ENCODE measurements around the gene INSL3.

INSL3 gene

DNA sequence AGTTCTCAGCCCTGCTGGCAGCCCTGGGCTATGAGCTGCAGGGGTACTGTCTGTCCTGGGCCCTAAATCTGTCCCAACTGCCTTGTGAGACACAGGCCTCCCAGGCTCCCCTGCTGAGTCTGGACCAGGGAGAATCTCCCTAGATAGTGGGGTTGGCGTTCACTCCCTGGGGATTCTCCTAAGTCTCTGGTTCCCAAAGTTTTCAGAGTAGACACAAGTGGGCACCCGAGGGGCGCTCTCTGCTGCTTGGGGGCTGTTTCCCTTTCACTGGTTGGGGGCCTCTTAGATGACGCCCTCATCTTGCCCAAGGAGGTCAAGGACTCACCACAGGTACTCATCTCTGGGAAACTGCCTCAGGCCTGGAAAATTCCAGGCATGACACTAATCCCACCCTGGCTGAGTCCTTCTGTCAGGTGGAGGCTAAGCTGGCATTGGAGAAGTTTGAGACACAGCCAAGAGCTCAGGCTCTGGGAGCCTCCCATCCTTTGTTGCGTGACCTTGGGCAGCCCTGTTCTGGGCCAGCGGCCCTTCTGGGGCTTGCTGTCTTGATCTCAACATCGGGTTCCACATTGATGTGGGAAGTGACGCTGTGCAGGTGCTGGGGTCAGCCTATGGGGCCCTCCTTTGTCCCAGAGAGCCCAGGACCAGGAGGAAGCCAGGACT is 42.3 kb upstream of the INSL3 start:
- peaks cover 36% of the 10 kb centered on the region for H4K20me1 ChIP-seq (ENCODE audit: insufficient read depth, low read length)
- no peak overlapping the region for H2AFZ ChIP-seq (ENCODE audit: low read length)
- DNase-seq = no peak
- H3K79me2 ChIP-seq (ENCODE audit: low read length) = peaks cover 29% of the 10 kb centered on the region
- peaks cover 15% of the 10 kb centered on the region for H3K36me3 ChIP-seq (replicated peaks; ENCODE audit: insufficient read depth, low read length)
- H3K4me2 ChIP-seq (ENCODE audit: low read depth, low read length) = no peak overlapping the region
- H3K9me2 ChIP-seq (replicated peaks; ENCODE audit: insufficient read depth, low read length) = no peaks in the 10 kb centered on the region
- H3K4me3 ChIP-seq (ENCODE audit: low read length) = no peak overlapping the region
- H3K9me3 ChIP-seq (replicated peaks; ENCODE audit: insufficient read depth, low read length) = no peaks in the 10 kb centered on the region
- TF ChIP-seq EZH2phosphoT487 (IDR thresholded peaks at IDR 0.05; ENCODE audit: low read length) (no peak), EZH2 (optimal IDR thresholded peaks at IDR 0.05; ENCODE audit: low read depth, low read length) (no peak), CTCF (IDR thresholded peaks at IDR 0.05; ENCODE audit: low read length) (no peak)
- peaks cover 55% of the 10 kb centered on the region for H3F3A ChIP-seq (ENCODE audit: insufficient read depth, low read length)
- H3K27me3 ChIP-seq (replicated peaks; ENCODE audit: insufficient read depth, low read length) = peaks cover 20% of the 10 kb centered on the region
- H3K27ac ChIP-seq (ENCODE audit: low read length) = no peak overlapping the region
- H3K9ac ChIP-seq (ENCODE audit: low read length) = no peak overlapping the region
- peaks cover 15% of the 10 kb centered on the region for H3K4me1 ChIP-seq (ENCODE audit: low read length)

DNA sequence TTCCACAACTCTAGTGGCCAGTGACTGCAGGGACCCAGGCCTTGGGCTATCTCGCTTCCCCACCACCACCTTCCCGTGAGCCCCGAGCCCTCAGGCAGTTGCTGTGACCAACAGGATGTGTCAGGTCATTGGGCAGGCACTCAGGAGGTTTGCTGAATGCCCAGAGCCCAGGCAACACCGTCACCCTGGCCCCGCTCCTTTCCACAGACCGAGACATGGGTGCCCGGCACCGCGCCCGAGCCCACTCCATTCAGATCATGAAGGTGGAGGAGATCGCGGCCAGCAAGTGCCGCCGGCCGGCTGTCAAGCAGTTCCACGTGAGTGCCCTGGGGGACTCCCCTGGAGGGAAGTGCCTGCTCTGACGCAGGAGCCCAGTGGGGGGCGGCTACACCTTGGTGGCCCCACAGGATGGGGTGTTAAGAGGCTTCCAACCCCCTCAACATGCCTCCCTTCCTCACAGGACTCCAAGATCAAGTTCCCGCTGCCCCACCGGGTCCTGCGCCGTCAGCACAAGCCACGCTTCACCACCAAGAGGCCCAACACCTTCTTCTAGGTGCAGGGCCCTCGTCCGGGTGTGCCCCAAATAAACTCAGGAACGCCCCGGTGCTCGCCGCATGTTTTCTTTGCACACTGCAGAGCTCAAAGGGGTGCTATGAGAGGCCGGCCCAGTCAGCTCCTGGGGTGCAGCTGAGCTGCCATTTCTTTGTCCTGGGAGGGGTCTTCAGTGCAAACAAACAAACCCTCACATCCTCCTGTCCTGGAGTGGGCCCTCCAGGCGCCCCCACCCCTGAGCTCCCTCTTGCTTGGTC is 41.6 kb upstream of the INSL3 start:
- peaks cover 29% of the 10 kb centered on the region for H3K79me2 ChIP-seq (ENCODE audit: low read length)
- no peak overlapping the region for H3K9ac ChIP-seq (ENCODE audit: low read length)
- peaks cover 55% of the 10 kb centered on the region for H3F3A ChIP-seq (ENCODE audit: insufficient read depth, low read length)
- H3K9me2 ChIP-seq (replicated peaks; ENCODE audit: insufficient read depth, low read length) = no peaks in the 10 kb centered on the region
- no peak for DNase-seq
- H2AFZ ChIP-seq (ENCODE audit: low read length) = no peak overlapping the region
- no peak overlapping the region for H3K4me2 ChIP-seq (ENCODE audit: low read depth, low read length)
- H3K4me1 ChIP-seq (ENCODE audit: low read length) = peaks cover 15% of the 10 kb centered on the region
- H3K27me3 ChIP-seq (replicated peaks; ENCODE audit: insufficient read depth, low read length) = peaks cover 12% of the 10 kb centered on the region
- no peak overlapping the region for H3K27ac ChIP-seq (ENCODE audit: low read length)
- TF ChIP-seq CTCF (IDR thresholded peaks at IDR 0.05; ENCODE audit: low read length) (no peak), EZH2 (optimal IDR thresholded peaks at IDR 0.05; ENCODE audit: low read depth, low read length) (no peak), EZH2phosphoT487 (IDR thresholded peaks at IDR 0.05; ENCODE audit: low read length) (no peak)
- H3K36me3 ChIP-seq (replicated peaks; ENCODE audit: insufficient read depth, low read length) = peaks cover 15% of the 10 kb centered on the region
- H3K9me3 ChIP-seq (replicated peaks; ENCODE audit: insufficient read depth, low read length) = no peaks in the 10 kb centered on the region
- no peak overlapping the region for H3K4me3 ChIP-seq (ENCODE audit: low read length)
- peaks cover 36% of the 10 kb centered on the region for H4K20me1 ChIP-seq (ENCODE audit: insufficient read depth, low read length)

- TF ChIP-seq CTCF (IDR thresholded peaks at IDR 0.05; ENCODE audit: low read length) (no peak), EZH2phosphoT487 (IDR thresholded peaks at IDR 0.05; ENCODE audit: low read length) (no peak), EZH2 (optimal IDR thresholded peaks at IDR 0.05; ENCODE audit: low read depth, low read length) (no peak)
- DNase-seq = no peak
Observed at GRCh38 chr19:17861542-17862402, 40.5 kb upstream of the INSL3 start.

More at GRCh38 chr19:17861542-17862402, 40.5 kb upstream of the INSL3 start:
- Histone ChIP-seq H3K4me2 (ENCODE audit: low read depth, low read length) (peak overlapping the region; percentile 99; the same call in 1 of the 2 replicates), H3K36me3 (replicated peaks; ENCODE audit: insufficient read depth, low read length) (peaks cover 15% of the 10 kb centered on the region), H3K27me3 (replicated peaks; ENCODE audit: insufficient read depth, low read length) (peaks cover under 1% of the 10 kb centered on the region; the same call in 1 of the 2 replicates), H3K4me1 (ENCODE audit: low read length) (peaks cover 15% of the 10 kb centered on the region), H4K20me1 (ENCODE audit: insufficient read depth, low read length) (peaks cover 36% of the 10 kb centered on the region), H3K9me3 (replicated peaks; ENCODE audit: insufficient read depth, low read length) (no peaks in the 10 kb centered on the region), H2AFZ (ENCODE audit: low read length) (no peak overlapping the region), H3K9me2 (replicated peaks; ENCODE audit: insufficient read depth, low read length) (no peaks in the 10 kb centered on the region), H3K79me2 (ENCODE audit: low read length) (peaks cover 29% of the 10 kb centered on the region), H3K9ac (ENCODE audit: low read length) (no peak overlapping the region; the same call in 1 of the 2 replicates), H3K27ac (ENCODE audit: low read length) (no peak overlapping the region), H3F3A (ENCODE audit: insufficient read depth, low read length) (peaks cover 55% of the 10 kb centered on the region), H3K4me3 (ENCODE audit: low read length) (no peak overlapping the region)
